HepG2 (cell line): ENCODE data around the gene DNAH9. TPM values are rescaled to one million over a fixed set of nuclear protein-coding genes. Genes with fewer than 3 reads are reported as not detected.

Source experiments
- ASH2L ChIP-seq: fragments of 300-600, 200-600 bp; sonication (generic); IDR thresholded peaks from 2 replicates; pipeline ENCODE4 v1.7.0; 2017; ENCODE audit warnings: low read depth, mild to moderate bottlenecking, moderate library complexity, mixed read lengths, low read length; ENCODE audit not compliant: insufficient read length
- BHLHE40 ChIP-seq: IDR thresholded peaks from 2 replicates; pipeline ENCODE4 v1.6.1; 2011; ENCODE audit warnings: low read length, improper control_type of control experiment
- DZIP1 ChIP-seq: sonication (generic); formaldehyde crosslinking; IDR thresholded peaks from 2 replicates; pipeline ENCODE4 v1.5.0; 2020; ENCODE audit warnings: mild to moderate bottlenecking, missing genetic modification reagents
- GABPB1 ChIP-seq: IDR thresholded peaks from 2 replicates; pipeline ENCODE4 v1.6.1; 2016; ENCODE audit warnings: mild to moderate bottlenecking, missing genetic modification reagents, moderate library complexity, missing compliant biosample characterization
- HNRNPH1 ChIP-seq: fragments of 200-400 bp; formaldehyde crosslinking; optimal IDR thresholded peaks from 2 replicates; pipeline ENCODE3; 2017; ENCODE audit warnings: mild to moderate bottlenecking, low read depth, low read length
- JARID2 ChIP-seq: sonication (generic); formaldehyde crosslinking; IDR thresholded peaks from 2 replicates; pipeline ENCODE4 v1.8.1; 2023; ENCODE audit warnings: missing genetic modification reagents, inconsistent platforms; ENCODE audit not compliant: insufficient replicate concordance
- MBNL3 ChIP-seq: fragments of 250-450 bp; sonication (Bioruptor Pico); conservative IDR thresholded peaks from 2 replicates; pipeline ENCODE4 v1.8.0; 2022; ENCODE audit warnings: mild to moderate bottlenecking, inconsistent platforms
- MIER3 ChIP-seq: IDR thresholded peaks from 2 replicates; pipeline ENCODE4 v1.6.1; 2016; ENCODE audit warnings: missing compliant biosample characterization, borderline replicate concordance
- MLLT10 ChIP-seq: sonication (generic); formaldehyde crosslinking; IDR thresholded peaks from 2 replicates; pipeline ENCODE4 v1.4.0; 2020; ENCODE audit warnings: missing genetic modification reagents
- MTERF4 ChIP-seq: sonication (generic); formaldehyde crosslinking; IDR thresholded peaks from 2 replicates; pipeline ENCODE4 v1.8.0; 2023; ENCODE audit warnings: mild to moderate bottlenecking, missing genetic modification reagents
- POLR2AphosphoS5 ChIP-seq: IDR thresholded peaks from 2 replicates; pipeline ENCODE4 v1.6.1; 2012; ENCODE audit warnings: low read depth, low read length
- SSRP1 ChIP-seq: IDR thresholded peaks from 2 replicates; pipeline ENCODE4 v1.6.1; 2016; ENCODE audit warnings: control low read depth
- TBP ChIP-seq: sonication (generic); formaldehyde crosslinking; IDR thresholded peaks from 2 replicates; pipeline ENCODE4 v1.5.0; 2020; ENCODE audit warnings: missing genetic modification reagents
- ZBTB20 ChIP-seq: sonication (generic); formaldehyde crosslinking; IDR thresholded peaks from 2 replicates; pipeline ENCODE4 v1.8.1; 2023; ENCODE audit warnings: missing genetic modification reagents, low read depth, mild to moderate bottlenecking, borderline replicate concordance
- ZEB1 ChIP-seq: IDR thresholded peaks from 2 replicates; pipeline ENCODE4 v1.6.1; 2012; ENCODE audit warnings: mild to moderate bottlenecking, low read depth, inconsistent platforms; ENCODE audit not compliant: insufficient replicate concordance
- ZKSCAN8 ChIP-seq: IDR thresholded peaks from 2 replicates; pipeline ENCODE4 v1.6.1; 2016; ENCODE audit warnings: borderline replicate concordance, missing genetic modification reagents, missing compliant biosample characterization
- ZNF143 ChIP-seq: sonication (generic); formaldehyde crosslinking; IDR thresholded peaks from 2 replicates; pipeline ENCODE4 v1.4.0; 2020; ENCODE audit warnings: missing genetic modification reagents
- ZNF3 ChIP-seq: IDR thresholded peaks from 2 replicates; pipeline ENCODE4 v1.7.0; 2017; ENCODE audit warnings: inconsistent platforms
- ZNF33B ChIP-seq: sonication (generic); formaldehyde crosslinking; IDR thresholded peaks from 2 replicates; pipeline ENCODE4 v1.5.1; 2020; ENCODE audit warnings: mild to moderate bottlenecking, missing genetic modification reagents
- ZNF512B ChIP-seq: sonication (generic); formaldehyde crosslinking; IDR thresholded peaks from 2 replicates; pipeline ENCODE4 v1.5.1; 2020; ENCODE audit warnings: missing genetic modification reagents, mild to moderate bottlenecking, borderline replicate concordance
- ZNF691 ChIP-seq: sonication (generic); formaldehyde crosslinking; IDR thresholded peaks from 2 replicates; pipeline ENCODE4 v1.4.0; 2020; ENCODE audit warnings: missing genetic modification reagents, low read depth, mild to moderate bottlenecking, borderline replicate concordance
- ZNF780A ChIP-seq: sonication (generic); formaldehyde crosslinking; IDR thresholded peaks from 2 replicates; pipeline ENCODE4 v1.8.0; 2022; ENCODE audit warnings: mild to moderate bottlenecking, missing genetic modification reagents, moderate library complexity
- ZNF816 ChIP-seq: sonication (generic); formaldehyde crosslinking; IDR thresholded peaks from 2 replicates; pipeline ENCODE4 v1.8.0; 2022; ENCODE audit warnings: missing genetic modification reagents, mild to moderate bottlenecking, borderline replicate concordance
- polyA plus RNA-seq, 8 experiments: library from polyadenylated mRNA; depleted of rRNA in 3 of 8; stranded (reverse) in 7 of 8; unstranded in 1 of 8; fragments of >200 nt; fragmentation: Illumina TruSeq in 4 of 8; extraction: Trizol in 4 of 8; gene quantifications; 2 replicates each; pipeline versions ENCODE4 v1.2.1 to v1.2.3, GENCODE V29; 2011 to 2016; ENCODE audit warnings: low read depth in 4 of 8, missing spikeins in 1 of 8, mixed read lengths in 1 of 8; ENCODE audit not compliant: insufficient read depth in 1 of 8
- total RNA-seq, 5 experiments: library from RNA; depleted of rRNA; stranded (reverse); fragments of >200 nt; fragmentation: Illumina TruSeq; extraction: Trizol; gene quantifications; 2 replicates each; pipeline ENCODE4 v1.2.3, GENCODE V29; 2016; ENCODE audit warnings: low read depth in 1 of 5

DNAH9 gene
- total and polyA plus RNA-seq, 2 of the 13 experiments (the other 11 are each of a cell fraction or from before 2014, with no cell fraction given), result not detected

GRCh38 chr17:11997147-11997971 lies 399.1 kb downstream of the DNAH9 start, which contains the start of gene ZNF18 (continued):
- TF ChIP-seq DZIP1 (CRISPR knock-in tag) (no peak), ZNF33B (no peak), JARID2 (no peak), ASH2L (peak; percentile 93), BHLHE40 (peak; percentile 31; the same call in 1 of the 2 replicates), MIER3 (no peak), MLLT10 (CRISPR knock-in tag) (no peak), MBNL3 (CRISPR knock-in tag) (no peak), ZEB1 (no peak), ZNF143 (CRISPR knock-in tag) (no peak), ZBTB20 (CRISPR knock-in tag) (no peak), SSRP1 (CRISPR knock-in tag) (no peak), TBP (no peak; the same call in 1 of the 2 replicates), ZKSCAN8 (no peak), ZNF780A (CRISPR knock-in tag) (no peak), HNRNPH1 (no peak), MTERF4 (CRISPR knock-in tag) (no peak; the same call in 1 of the 2 replicates), ZNF3 (CRISPR knock-in tag) (no peak), GABPB1 (CRISPR knock-in tag) (peak; percentile 89), ZNF512B (CRISPR knock-in tag) (no peak), ZNF691 (CRISPR knock-in tag) (no peak; the same call in 1 of the 2 replicates), ZNF816 (CRISPR knock-in tag) (peak; percentile 59; the same call in 1 of the 2 replicates), POLR2AphosphoS5 (peak; percentile 94)
